ENCODE measurements around the gene SLC35F5. TPM values are rescaled to one million over a fixed set of nuclear protein-coding genes. Genes with fewer than 3 reads are reported as not detected.

Gene SLC35F5
- total RNA-seq, 5 donors from 2014 or later (not counting 1 experiment from before 2014, with no cell fraction given), result 19.5 to 37.0 (median 23.3) TPM

Other genes with a start within 250 kb of the SLC35F5 start
- gene RABL2A, start 129.4 kb downstream of the SLC35F5 start, total RNA-seq, result 10 to 100 TPM; 28.5 to 52.0 (median 41.1) TPM
- gene ACTR3, start 133.4 kb upstream of the SLC35F5 start, total RNA-seq, result 100 to 1,000 TPM; 228 to 277 (median 255) TPM

Measured in T-cell (primary cell).